IMR-90 (cell line): ENCODE data around the gene PIH1D1. TPM values are rescaled to one million over a fixed set of nuclear protein-coding genes. Genes with fewer than 3 reads are reported as not detected.

Experiments
- CTCF ChIP-seq: conservative IDR thresholded peaks from 2 replicates; pipeline ENCODE4 v1.5.1; 2012; ENCODE audit warnings: mild to moderate bottlenecking, low read depth, low read length, improper control_type of control experiment
- NFE2L2 ChIP-seq: fragments of 150-350 bp; IDR thresholded peaks from 2 replicates; pipeline ENCODE4 v1.6.1; 2016; ENCODE audit warnings: low read depth, mild to moderate bottlenecking, low read length
- polyA plus RNA-seq, 3 experiments: library from polyadenylated mRNA; depleted of rRNA; stranded (reverse); fragments of >200 nt; gene quantifications; 2 replicates each; pipeline ENCODE4 v1.2.3, GENCODE V29; 2012; ENCODE audit warnings: low replicate concordance in 1 of 3
- total RNA-seq: library from RNA; depleted of rRNA; stranded (reverse); fragments of >200 nt; gene quantifications from 2 replicates; pipeline ENCODE4 v1.2.3, GENCODE V29; 2012

PIH1D1 gene
- total and polyA plus RNA-seq, 2 of the 4 experiments (the other 2 are of a cell fraction): 77.9 to 122 TPM

- TF ChIP-seq CTCF (no peak), NFE2L2 (no peak)
Measured at GRCh38 chr19:49487277-49488045, 35.8 kb upstream of the PIH1D1 start, which contains the start of gene RPL13A (continued).
